GM12892 (cell line): ENCODE measurements around the gene C7orf57.

ENCODE experiments used
- DNase-seq: peaks from one replicate; pipeline ENCODE4 v3.0.0; 2011; ENCODE audit not compliant: insufficient read length
- FAIRE-seq: peaks from 2 replicates; lab custom pipeline; 2011; peaks lifted over from hg19 to GRCh38; lab: Jason Lieb, UNC
- POLR2A ChIP-seq: IDR thresholded peaks from 2 replicates; pipeline ENCODE4 v1.6.1; 2011; ENCODE audit warnings: low read depth, low read length, control low read depth
- POLR2AphosphoS5 ChIP-seq: IDR thresholded peaks from 2 replicates; pipeline ENCODE4 v1.6.1; 2011; ENCODE audit warnings: low read depth, low read length, control low read depth
- TAF1 ChIP-seq: IDR thresholded peaks from 2 replicates; pipeline ENCODE4 v1.6.1; 2011; ENCODE audit warnings: low read depth, mild to moderate bottlenecking, control low read depth, low read length, borderline replicate concordance

Gene C7orf57

DNA sequence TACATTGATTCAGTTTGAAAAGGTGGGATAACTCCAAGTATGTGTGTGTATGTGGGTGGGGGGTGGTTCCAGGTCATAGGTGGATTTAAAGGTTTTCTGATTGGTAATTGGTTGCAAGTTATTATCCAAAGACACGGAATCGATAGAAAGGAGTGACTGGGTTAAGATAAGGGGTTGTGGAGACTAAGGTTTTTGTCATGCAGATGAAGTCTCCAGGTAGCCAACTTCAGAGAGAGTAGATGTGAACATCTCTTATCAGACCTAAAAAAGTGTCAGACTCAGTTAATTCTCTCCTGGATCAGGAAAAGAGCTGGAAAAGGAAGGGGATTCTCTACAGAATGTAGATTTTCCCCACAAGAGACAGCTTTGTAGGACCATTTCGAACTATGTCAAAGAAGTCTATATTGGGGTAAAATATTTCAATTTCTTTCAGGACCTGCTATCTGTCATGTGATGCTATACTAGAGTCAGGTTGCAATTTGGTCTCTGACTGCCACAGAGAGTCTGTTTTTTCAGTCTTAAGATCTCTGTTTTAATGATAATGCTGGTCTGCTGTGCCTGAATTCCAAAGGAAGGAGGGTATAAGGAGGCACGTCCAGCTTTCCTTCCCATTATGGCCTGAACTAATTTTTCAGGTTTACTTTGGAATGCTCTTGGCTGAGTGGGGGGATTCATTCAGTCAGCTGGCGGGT lies 3.6 kb downstream of the C7orf57 start:
- no peak for FAIRE-seq
- no peak for TF ChIP-seq POLR2A
- no peak for TF ChIP-seq TAF1
- TF ChIP-seq POLR2AphosphoS5 = no peak
- DNase-seq = no peak

DNA sequence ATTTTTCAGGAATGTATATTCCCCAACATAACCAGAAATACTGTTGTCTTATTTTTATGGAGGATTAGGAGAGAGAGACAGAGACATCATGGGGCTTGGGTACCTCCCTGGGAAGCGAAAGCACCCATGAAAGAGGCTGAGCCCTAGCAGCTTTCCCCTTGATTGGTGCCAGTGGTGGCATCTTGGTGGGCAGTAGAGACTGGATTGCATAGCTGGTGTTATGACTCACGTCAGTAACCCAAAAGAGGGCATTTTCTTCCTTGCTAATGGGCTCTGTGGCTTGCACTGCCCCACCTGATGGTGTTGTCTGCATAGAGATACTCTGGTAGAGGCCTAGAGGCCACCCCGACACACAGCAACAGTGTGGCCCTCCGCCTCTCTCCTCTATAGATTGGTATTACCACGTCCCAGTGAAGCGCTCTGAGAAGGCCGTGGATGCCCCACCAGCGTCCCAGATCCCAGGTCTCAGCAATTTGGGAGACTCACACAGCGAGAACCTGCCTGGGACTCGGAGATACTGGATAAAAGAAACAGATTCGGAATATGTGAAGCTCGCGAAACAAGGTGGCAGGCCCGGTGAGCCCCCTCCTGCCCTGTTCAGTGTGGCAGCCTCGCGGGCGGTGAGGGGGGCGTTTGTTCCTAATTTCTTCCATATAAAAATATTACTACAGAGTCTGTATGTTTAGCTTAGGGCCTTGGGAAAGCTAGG lies 5.8 kb downstream of the C7orf57 start:
- TF ChIP-seq POLR2AphosphoS5 = no peak
- TF ChIP-seq POLR2A = no peak
- TF ChIP-seq TAF1 = no peak
- no peak for FAIRE-seq
- DNase-seq = no peak

DNA sequence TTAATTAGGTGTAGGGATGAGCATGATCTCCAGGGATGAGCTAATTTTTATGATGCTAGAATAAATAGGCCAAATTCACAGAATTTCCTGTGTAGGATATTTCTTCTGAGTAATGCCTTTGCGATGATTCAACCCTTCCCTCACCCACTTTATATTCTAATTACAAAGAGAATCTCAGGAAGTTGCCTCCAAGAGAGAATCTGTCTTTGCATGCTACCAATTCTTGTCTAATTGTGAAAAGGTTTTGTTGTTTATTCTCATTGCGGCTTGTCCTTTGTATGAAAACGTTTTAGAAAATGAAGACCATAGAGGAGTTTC lies 6.3 kb downstream of the C7orf57 start:
- no peak for DNase-seq
- TF ChIP-seq POLR2A (no peak), POLR2AphosphoS5 (no peak), TAF1 (no peak)
- FAIRE-seq = no peak

DNA sequence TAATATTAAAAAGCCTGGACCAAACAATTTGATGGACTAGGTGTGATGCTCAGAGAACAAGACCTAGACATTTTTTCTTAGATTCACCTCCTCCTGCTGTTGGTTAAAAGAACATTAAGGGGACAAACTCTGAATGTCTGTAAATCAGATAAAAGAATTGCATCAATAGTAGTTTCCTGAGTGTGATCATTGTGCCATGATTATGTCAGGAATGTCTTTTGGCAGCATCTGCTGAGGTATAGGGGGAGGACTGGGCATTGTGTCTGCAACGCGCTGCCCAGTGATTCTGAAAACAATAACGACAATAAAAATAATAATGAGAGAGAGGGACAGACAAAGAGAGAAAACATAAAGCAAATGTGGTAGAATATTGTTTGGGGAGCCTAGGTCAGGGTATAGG lies 6.9 kb downstream of the C7orf57 start:
- FAIRE-seq = no peak
- DNase-seq = no peak

DNA sequence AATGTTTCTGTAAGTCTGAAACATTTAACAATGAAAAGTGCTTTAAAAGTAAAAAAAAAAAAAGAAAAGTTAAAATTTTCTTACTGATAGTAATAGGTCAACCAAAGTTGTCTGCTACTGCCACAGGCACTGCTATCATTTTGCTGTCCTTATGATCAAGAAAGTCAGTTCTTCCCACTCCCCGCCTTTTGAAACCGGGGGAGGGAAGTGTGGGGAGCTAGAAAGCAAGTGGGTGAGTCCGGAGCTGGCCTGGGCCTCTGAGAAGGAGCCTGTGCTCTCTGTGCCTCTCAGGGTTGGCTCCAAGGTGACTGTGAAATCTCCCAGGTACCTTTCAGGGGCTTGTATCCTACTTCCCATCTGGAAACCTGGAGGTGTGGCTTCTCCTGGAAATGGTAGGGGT lies 7.3 kb downstream of the C7orf57 start:
- TF ChIP-seq POLR2A (no peak), TAF1 (no peak), POLR2AphosphoS5 (no peak)
- FAIRE-seq = no peak

More for the DNA sequence above, 6.9 kb downstream of the C7orf57 start:
- TF ChIP-seq POLR2AphosphoS5 = no peak
- TF ChIP-seq POLR2A = no peak
- TF ChIP-seq TAF1 = no peak

DNA sequence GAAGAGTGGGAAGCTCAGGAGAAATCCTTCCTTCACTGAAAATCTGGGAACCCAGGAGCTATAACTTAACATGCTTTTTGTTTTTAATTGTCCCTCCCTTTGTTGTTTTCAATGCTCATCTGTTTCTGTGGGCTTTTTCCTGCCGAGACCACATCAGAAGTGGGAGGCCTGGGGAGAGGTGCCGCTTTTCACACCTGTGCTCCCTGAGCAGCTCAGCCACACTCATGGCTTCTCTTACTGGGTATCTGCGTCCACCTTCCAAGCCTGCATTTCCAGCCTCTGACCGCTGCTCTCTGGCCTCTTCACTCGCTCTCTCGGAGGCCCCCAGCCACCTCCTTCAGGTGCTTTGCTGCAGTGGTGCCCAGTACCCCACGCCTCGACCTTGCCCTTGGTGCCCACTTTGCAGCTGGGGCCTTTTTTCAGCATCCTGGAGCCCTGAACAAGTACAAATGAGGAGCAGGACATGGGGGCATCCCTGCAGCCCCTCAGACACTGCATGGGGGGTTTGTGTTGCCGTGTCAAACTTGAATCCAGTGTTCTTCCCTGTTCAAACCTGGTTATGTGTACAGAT lies 9.9 kb downstream of the C7orf57 start:
- TF ChIP-seq POLR2A (no peak), POLR2AphosphoS5 (no peak), TAF1 (no peak)
- no peak for FAIRE-seq

More for the DNA sequence above, 7.3 kb downstream of the C7orf57 start:
- no peak for DNase-seq

DNA sequence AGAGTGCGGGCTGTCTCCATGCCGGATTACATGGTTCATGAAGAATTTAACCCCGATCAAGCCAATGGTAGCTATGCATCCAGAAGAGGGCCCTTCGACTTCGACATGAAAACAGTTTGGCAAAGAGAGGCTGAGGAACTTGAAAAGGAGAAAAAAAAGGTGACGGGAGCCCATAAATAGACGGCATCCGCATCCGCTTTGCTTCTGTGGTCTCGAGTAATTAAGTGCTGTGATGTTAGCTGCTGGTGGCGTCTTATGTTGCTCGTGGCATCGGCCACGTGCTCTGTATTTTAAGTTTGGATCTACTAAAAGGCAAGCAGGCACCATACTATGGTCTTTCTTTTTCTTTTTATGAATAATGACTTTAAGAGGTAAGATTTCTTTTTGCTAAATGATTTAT lies 11.1 kb downstream of the C7orf57 start:
- TF ChIP-seq POLR2AphosphoS5 = no peak
- FAIRE-seq (no peak), DNase-seq (no peak)

More for the DNA sequence above, 9.9 kb downstream of the C7orf57 start:
- no peak for DNase-seq

DNA sequence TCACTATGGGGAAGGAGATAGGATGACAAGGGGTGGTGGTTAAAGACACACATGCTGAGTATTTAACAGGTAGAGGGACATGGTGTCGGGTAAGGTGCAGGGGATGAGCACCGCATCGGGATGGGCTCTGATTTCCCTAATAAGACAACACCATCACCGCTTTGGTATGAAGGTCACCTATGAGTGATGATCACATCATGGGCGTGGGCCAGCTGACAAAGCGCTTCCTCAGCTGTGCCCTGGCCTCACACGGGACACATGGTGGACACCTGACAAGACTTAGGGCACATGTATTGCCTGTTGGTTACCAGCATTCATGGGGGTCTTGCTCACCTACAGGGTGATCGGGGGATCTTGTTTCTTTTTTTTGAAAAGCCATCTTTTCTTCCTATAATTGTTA lies 12.8 kb downstream of the C7orf57 start:
- TF ChIP-seq POLR2A = no peak
- TF ChIP-seq POLR2AphosphoS5 = no peak
- no peak for TF ChIP-seq TAF1
- FAIRE-seq (no peak), DNase-seq (no peak)

DNA sequence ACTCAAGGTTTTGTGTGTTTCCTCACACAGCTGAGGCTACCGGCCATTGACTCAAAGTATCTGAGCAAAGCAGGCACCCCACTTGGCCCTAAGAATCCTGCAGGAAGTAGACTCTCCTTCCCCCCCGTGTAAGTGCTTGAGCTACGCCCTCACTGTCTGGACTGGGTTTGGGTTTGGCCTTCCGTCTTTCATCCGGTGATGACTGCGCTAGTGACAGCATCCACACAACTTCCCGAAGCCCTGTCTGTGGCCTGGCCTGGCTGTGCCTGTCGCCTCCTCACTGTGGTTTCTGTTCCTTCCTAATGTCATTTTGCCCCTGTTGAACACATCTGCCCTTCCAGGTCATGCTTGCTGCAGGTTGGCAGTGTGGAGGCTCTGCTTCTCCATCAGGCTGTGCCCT lies 14.5 kb downstream of the C7orf57 start:
- FAIRE-seq = no peak

DNA sequence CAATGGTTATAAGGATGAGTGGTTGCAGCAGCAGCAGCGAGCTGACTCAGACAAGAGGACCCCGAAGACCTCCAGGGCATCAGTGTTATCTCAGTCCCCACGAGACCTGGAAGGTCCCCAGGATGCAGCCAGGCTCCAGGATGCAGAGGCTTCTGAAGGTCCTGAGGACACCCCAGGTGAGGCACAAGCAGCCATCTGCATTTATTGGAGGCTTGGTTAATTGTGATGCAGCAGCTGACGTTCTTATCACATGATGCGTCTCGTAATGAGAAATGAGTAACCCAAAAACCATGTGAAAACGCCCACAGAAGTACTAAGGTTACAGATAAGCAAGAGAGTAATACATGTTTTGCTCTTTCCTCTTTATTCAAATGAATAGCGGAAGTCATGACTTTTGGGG lies 17.4 kb downstream of the C7orf57 start:
- FAIRE-seq = no peak
- no peak for DNase-seq
- TF ChIP-seq POLR2AphosphoS5 (no peak), TAF1 (no peak), POLR2A (no peak)

More for the DNA sequence above, 14.5 kb downstream of the C7orf57 start:
- no peak for TF ChIP-seq TAF1
- TF ChIP-seq POLR2AphosphoS5 = no peak
- no peak for TF ChIP-seq POLR2A
- DNase-seq = no peak

DNA sequence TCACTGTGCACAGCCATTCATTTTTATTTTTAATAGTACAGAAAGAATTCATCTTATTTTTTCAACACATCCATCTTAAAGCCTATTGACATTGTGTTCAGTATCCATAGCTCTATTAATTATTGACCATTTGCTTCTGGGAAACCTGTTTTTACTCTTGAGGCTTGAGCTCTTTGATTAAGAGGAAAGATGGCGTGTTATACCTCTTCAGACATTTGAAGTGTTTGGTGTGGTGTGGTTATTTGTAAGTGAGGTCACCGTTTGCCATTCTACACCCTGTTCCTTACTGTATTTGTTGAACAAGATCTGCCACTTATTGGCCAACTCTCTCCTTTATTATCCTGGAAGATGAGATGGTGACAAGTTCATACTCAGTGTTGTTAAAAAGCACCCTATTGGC lies 18.4 kb downstream of the C7orf57 start:
- no peak for TF ChIP-seq TAF1
- no peak for TF ChIP-seq POLR2A
- no peak for TF ChIP-seq POLR2AphosphoS5
- DNase-seq = no peak
- no peak for FAIRE-seq

DNA sequence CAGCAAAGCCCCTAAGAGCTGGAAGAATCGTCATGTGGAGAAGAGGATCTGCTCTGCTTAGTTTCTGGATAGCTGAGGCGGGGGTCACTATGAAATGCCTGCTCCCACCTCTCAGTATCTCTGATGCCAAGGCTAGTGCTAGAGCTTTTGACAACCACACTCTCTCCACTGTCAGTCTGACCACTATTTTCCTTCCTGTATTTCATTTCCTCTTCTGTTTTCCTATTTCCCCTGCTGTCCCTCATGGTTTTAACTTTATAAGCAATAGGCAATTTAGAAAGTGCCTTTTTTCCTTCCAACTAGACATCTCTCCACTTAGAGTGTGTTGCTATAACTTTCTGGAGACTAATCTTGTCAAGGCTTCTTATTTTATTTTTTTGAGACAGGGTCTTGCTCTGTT lies 23.6 kb downstream of the C7orf57 start:
- TF ChIP-seq TAF1 (no peak), POLR2AphosphoS5 (no peak), POLR2A (no peak)
- no peak for DNase-seq
- no peak for FAIRE-seq
